GM13976 (cell line): ENCODE results near the gene AQP10.
"Not testable (repeated sequence)": the region's sequence is repeated elsewhere in the genome, so short reads cannot be mapped to it uniquely, and the experiment has no call there.

Experiments used
- DNase-seq: peaks from one replicate; pipeline ENCODE4 v3.0.0; 2012; ENCODE audit warnings: low spot score
- in situ Hi-C: fragments of 300-500 bp; cut with MboI; formaldehyde crosslinking; loops from one replicate; pipeline ENCODE4 v1.12.0; 2022; ENCODE audit warnings: low sequenced_read_pairs, mixed read lengths, inconsistent platforms; ENCODE audit not compliant: unreplicated experiment
- TF ChIP-seq, protein P1 (sequence below): IDR thresholded peaks from 2 replicates; pipeline ENCODE4 v1.5.1; 2012; ENCODE audit warnings: borderline replicate concordance, mild to moderate bottlenecking; ENCODE audit not compliant: insufficient read depth; ENCODE audit errors: extremely low read depth, missing control alignments, control extremely low read depth

Gene AQP10

DNA sequence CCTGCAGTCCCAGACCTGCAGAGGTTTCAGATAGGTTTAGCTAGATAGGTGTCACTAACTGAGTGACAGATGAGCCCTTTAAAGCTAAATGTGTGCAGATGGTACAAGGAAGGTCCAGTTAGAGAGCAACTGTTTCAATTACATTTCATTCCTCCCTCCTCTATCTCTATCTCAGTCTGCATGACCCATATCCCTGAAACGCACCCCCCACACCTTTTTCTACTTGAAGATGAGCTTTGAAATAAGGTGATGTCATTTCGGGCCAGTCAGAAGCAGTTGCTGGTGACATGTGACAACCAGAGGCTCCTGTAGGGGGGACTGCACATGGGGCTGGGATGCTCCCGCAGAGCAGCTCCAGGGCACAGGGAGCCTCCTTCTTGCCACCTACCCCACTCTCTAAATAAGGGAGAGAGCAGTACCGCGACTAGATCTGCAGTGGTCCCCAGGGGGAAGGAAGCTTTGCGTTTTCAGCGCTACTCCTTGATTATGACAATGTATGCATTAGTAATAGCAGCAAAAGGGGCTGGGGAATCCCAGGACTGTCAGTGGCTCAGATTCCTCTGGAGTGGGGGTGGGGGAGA lies 8.7 kb downstream of the AQP10 start:
- in situ Hi-C loops: loop anchor here (10.0 kb wide), 1 partner anchor 135 kb away; the partner anchor contains the start of gene TPM3
- no peak for DNase-seq
- TF ChIP-seq, protein P1, sequence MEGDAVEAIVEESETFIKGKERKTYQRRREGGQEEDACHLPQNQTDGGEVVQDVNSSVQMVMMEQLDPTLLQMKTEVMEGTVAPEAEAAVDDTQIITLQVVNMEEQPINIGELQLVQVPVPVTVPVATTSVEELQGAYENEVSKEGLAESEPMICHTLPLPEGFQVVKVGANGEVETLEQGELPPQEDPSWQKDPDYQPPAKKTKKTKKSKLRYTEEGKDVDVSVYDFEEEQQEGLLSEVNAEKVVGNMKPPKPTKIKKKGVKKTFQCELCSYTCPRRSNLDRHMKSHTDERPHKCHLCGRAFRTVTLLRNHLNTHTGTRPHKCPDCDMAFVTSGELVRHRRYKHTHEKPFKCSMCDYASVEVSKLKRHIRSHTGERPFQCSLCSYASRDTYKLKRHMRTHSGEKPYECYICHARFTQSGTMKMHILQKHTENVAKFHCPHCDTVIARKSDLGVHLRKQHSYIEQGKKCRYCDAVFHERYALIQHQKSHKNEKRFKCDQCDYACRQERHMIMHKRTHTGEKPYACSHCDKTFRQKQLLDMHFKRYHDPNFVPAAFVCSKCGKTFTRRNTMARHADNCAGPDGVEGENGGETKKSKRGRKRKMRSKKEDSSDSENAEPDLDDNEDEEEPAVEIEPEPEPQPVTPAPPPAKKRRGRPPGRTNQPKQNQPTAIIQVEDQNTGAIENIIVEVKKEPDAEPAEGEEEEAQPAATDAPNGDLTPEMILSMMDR: no peak

DNA sequence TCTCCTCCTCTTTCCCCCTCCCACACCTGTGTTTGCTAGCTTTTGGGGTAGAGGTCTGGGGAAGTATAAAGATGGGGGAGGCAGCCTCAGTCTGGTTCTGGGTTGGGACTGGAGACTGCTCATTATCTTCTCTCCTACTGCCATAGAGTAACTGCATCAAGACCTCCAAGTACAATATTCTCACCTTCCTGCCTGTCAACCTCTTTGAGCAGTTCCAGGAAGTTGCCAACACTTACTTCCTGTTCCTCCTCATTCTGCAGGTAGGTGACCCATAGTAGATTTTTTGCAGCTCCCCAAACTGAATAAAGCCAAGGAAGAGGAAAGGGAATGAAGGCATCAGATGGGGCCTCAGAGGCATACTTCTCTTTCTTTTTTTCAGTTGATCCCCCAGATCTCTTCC lies 9.8 kb downstream of the AQP10 start:
- in situ Hi-C loops: loop anchor here (10.0 kb wide), 1 partner anchor 136 kb away; the partner anchor contains the start of gene TPM3

GRCh38 chr1:154334079-154335024 lies 13.5 kb downstream of the AQP10 start:
- TF ChIP-seq, protein P1: no peak
- in situ Hi-C loops: loop anchor here (10.0 kb wide), 1 partner anchor 140 kb away; the partner anchor contains the start of gene TPM3
- no peak for DNase-seq

More for the DNA sequence above, 9.8 kb downstream of the AQP10 start:
- TF ChIP-seq, protein P1: no peak
- no peak for DNase-seq

- TF ChIP-seq, protein P1: peak; percentile 79
- DNase-seq: peak; percentile 89
- in situ Hi-C loops: loop anchor here (10.0 kb wide), 1 partner anchor 140 kb away; the partner anchor contains the start of gene TPM3
Observed at GRCh38 chr1:154335025-154335714, 14.3 kb downstream of the AQP10 start.

- DNase-seq: peak; percentile 4
- in situ Hi-C loops: loop anchor here (10.0 kb wide), 1 partner anchor 143 kb away; the partner anchor contains the start of gene TPM3
- TF ChIP-seq, protein P1: no peak
Observed at GRCh38 chr1:154337253-154337894, 16.5 kb downstream of the AQP10 start.

DNA sequence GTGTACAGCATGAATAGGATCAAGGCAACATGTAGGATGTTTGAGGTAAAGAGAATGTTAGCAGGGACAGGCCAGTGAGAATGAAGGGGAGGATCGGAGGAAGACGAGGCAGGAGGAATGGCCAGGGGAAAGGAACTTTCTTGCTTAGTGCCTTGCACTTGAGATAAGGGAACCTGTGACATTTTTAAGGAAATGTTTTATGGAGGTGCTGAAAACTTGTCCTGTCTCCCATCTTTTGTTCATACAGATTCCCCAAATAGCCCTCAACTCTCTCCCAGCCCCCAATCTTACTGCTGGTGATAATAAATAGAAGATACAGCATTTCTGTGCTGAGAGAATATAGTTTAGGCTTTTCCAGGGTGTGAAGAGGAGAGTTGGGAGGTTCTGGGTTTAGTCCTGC lies 18.0 kb downstream of the AQP10 start:
- TF ChIP-seq, protein P1: no peak
- no peak for DNase-seq
- in situ Hi-C loops: loop anchor here (10.0 kb wide), 1 partner anchor 144 kb away; the partner anchor contains the start of gene TPM3

GRCh38 chr1:154341366-154341765 lies 20.5 kb downstream of the AQP10 start:
- DNase-seq, in situ Hi-C loops: not testable (repeated sequence)
